Common myeloid progenitor, CD34-positive (primary cell): ENCODE data around the gene E4F1.

Experiments used
- CTCF ChIA-PET: fragments of 350-600 bp; sonication (Branson Sonifier 250); formaldehyde crosslinking; loops from one replicate; lab custom pipeline; 2021; ENCODE audit warnings: antibody characterized with exemption; lab: Charles Lee
- POLR2A ChIA-PET: fragments of 350-600 bp; sonication (Branson Sonifier 250); formaldehyde crosslinking; loops from one replicate; lab custom pipeline; 2021; ENCODE audit warnings: antibody characterized with exemption; lab: Charles Lee
- DNase-seq, 3 donors: peaks; one replicate each; pipeline versions ENCODE4 v3.0.0 to v3.0.0-alpha.2; 2013
- H3K27ac ChIP-seq, 2 experiments: 1 replicate in 1 of 2; 2 replicates in 1 of 2; pipeline ENCODE4 v1.7.0; 2013; ENCODE audit warnings: inconsistent platforms in 2 of 2, low read length in 2 of 2, mild to moderate bottlenecking in 2 of 2, low read depth in 1 of 2, moderate library complexity in 1 of 2; ENCODE audit not compliant: severe bottlenecking in 2 of 2, insufficient read depth in 1 of 2, poor library complexity in 1 of 2
- H3K27me3 ChIP-seq, 5 experiments: replicated peaks in 2 of 5; 1 replicate in 3 of 5; 2 replicates in 2 of 5; pipeline versions ENCODE4 v1.6.1 to v1.7.0; 2013; ENCODE audit warnings: low read length in 4 of 5, mild to moderate bottlenecking in 2 of 5, moderate library complexity in 2 of 5, inconsistent platforms in 1 of 5; ENCODE audit not compliant: insufficient read depth in 5 of 5, control insufficient read depth in 4 of 5
- H3K36me3 ChIP-seq, 4 experiments: 1 replicate in 2 of 4; 2 replicates in 2 of 4; pipeline versions ENCODE4 v1.6.1 to v1.7.0; 2013; ENCODE audit warnings: low read length in 3 of 4, control low read depth in 1 of 4, mild to moderate bottlenecking in 1 of 4; ENCODE audit not compliant: control insufficient read depth in 4 of 4, insufficient read depth in 4 of 4
- H3K4me1 ChIP-seq, 4 experiments: 1 replicate in 3 of 4; 2 replicates in 1 of 4; pipeline versions ENCODE4 v1.6.1 to v1.7.1; 2013; ENCODE audit warnings: low read length in 3 of 4, mild to moderate bottlenecking in 3 of 4, control low read depth in 1 of 4, inconsistent platforms in 1 of 4, moderate library complexity in 1 of 4; ENCODE audit not compliant: control insufficient read depth in 4 of 4, insufficient read depth in 4 of 4; ENCODE audit errors: control extremely low read depth in 1 of 4
- H3K4me3 ChIP-seq, 7 experiments: 1 replicate in 4 of 7; 2 replicates in 3 of 7; pipeline versions ENCODE4 v1.5.1 to v1.7.0; 2013; ENCODE audit warnings: mild to moderate bottlenecking in 7 of 7, low read length in 6 of 7, moderate library complexity in 6 of 7, inconsistent platforms in 2 of 7, low read depth in 2 of 7, control low read depth in 1 of 7; ENCODE audit not compliant: insufficient read depth in 4 of 7, control insufficient read depth in 1 of 7; ENCODE audit errors: extremely low read depth in 1 of 7
- H3K9me3 ChIP-seq, 5 experiments: 1 replicate in 4 of 5; 2 replicates in 1 of 5; pipeline versions ENCODE4 v1.6.1 to v1.7.1; 2013; ENCODE audit warnings: low read length in 4 of 5, mild to moderate bottlenecking in 2 of 5, inconsistent platforms in 1 of 5, low read depth in 1 of 5, moderate library complexity in 1 of 5; ENCODE audit not compliant: control insufficient read depth in 4 of 5, insufficient read depth in 2 of 5; ENCODE audit errors: control extremely low read depth in 1 of 5
- WGBS: methylation state at CpG from one replicate; pipeline ENCODE4 v1.1.5; 2013; ENCODE audit not compliant: insufficient coverage; 5-methylcytosine and 5-hydroxymethylcytosine counted together

The E4F1 gene

GRCh38 chr16:2209258-2210008 lies 14.0 kb upstream of the E4F1 start:
- Histone ChIP-seq H3K36me3 (peaks cover 6 to 59% (median 36%) of the 10 kb centered on the region in 4 experiments), H3K27me3 (peaks cover 0 to 7% (median 0%) of the 10 kb centered on the region in 5 experiments), H3K4me3 (no peak overlapping the region), H3K27ac (no peak overlapping the region), H3K4me1 (peaks cover 5 to 43% (median 34%) of the 10 kb centered on the region in 4 experiments), H3K9me3 (no peaks in the 10 kb centered on the region)
- POLR2A ChIA-PET: no interaction called here
- WGBS: 92% methylated on average over 28 of the region's 29 CpGs
- no peak for DNase-seq
- CTCF ChIA-PET: interaction anchor here (1.2 kb wide), 1 partner anchor 41 kb away, joined by 3 read pairs; the partner anchor contains the start of gene ECI1

- no peak for DNase-seq
- H3K4me3 ChIP-seq: no peak overlapping the region
- ChIA-PET CTCF (interaction anchor here (1.2 kb wide), 1 partner anchor 41 kb away, joined by 3 read pairs; the partner anchor contains the start of gene ECI1), POLR2A (no interaction called here)
- peaks cover 0 to 7% (median 0%) of the 10 kb centered on the region in 5 experiments for H3K27me3 ChIP-seq
- H3K4me1 ChIP-seq: peaks cover 5 to 38% (median 30%) of the 10 kb centered on the region in 4 experiments
- H3K27ac ChIP-seq: no peak overlapping the region
- WGBS: 97% methylated on average over 13 of the region's 17 CpGs
- no peaks in the 10 kb centered on the region for H3K9me3 ChIP-seq
- peaks cover 6 to 59% (median 36%) of the 10 kb centered on the region in 4 experiments for H3K36me3 ChIP-seq
Observed at GRCh38 chr16:2210009-2210332, 13.4 kb upstream of the E4F1 start.

- Histone ChIP-seq H3K4me1 (peaks cover 5 to 37% (median 30%) of the 10 kb centered on the region in 4 experiments), H3K9me3 (no peaks in the 10 kb centered on the region), H3K27ac (no peak within 1 kb of the TSS), H3K4me3 (no peak within 1 kb of the TSS), H3K27me3 (peaks cover 0 to 7% (median 0%) of the 10 kb centered on the region in 5 experiments), H3K36me3 (peaks cover 6 to 59% (median 36%) of the 10 kb centered on the region in 4 experiments)
- POLR2A ChIA-PET: no interaction called here
- CTCF ChIA-PET: interaction anchor here (1.2 kb wide), 1 partner anchor 40 kb away, joined by 3 read pairs; the partner anchor contains the start of gene ECI1
- WGBS: 90% methylated on average over 21 of the region's 24 CpGs
- DNase-seq: no peak
Observed at GRCh38 chr16:2210386-2211365, 12.7 kb upstream of the E4F1 start, which contains the start of gene BRICD5. TSS of gene BRICD5 (minus strand) at chr16:2210863. CDS start at chr16:2210833, 30 bp downstream.

GRCh38 chr16:2211923-2212347 lies 11.5 kb upstream of the E4F1 start:
- peaks cover 0 to 7% (median 0%) of the 10 kb centered on the region in 5 experiments for H3K27me3 ChIP-seq
- 100% methylated on average over 6 of the region's 11 CpGs for WGBS
- DNase-seq: no peak
- CTCF ChIA-PET: no interaction called here
- peak overlapping the region in 1 of 7 experiments; percentile 92 for H3K4me3 ChIP-seq
- peaks cover 6 to 56% (median 33%) of the 10 kb centered on the region in 4 experiments for H3K36me3 ChIP-seq
- POLR2A ChIA-PET: no interaction called here
- no peaks in the 10 kb centered on the region for H3K9me3 ChIP-seq
- no peak overlapping the region for H3K27ac ChIP-seq
- H3K4me1 ChIP-seq: peaks cover 5 to 27% (median 20%) of the 10 kb centered on the region in 4 experiments

GRCh38 chr16:2212362-2213324 lies 10.7 kb upstream of the E4F1 start:
- Histone ChIP-seq H3K4me1 (peaks cover 5 to 27% (median 20%) of the 10 kb centered on the region in 4 experiments), H3K4me3 (peak overlapping the region in 1 of 7 experiments; percentile 92), H3K27me3 (peaks cover 0 to 7% (median 0%) of the 10 kb centered on the region in 5 experiments), H3K27ac (no peak overlapping the region), H3K36me3 (peaks cover 0 to 48% (median 26%) of the 10 kb centered on the region in 4 experiments), H3K9me3 (no peaks in the 10 kb centered on the region)
- 89% methylated on average over 17 of the region's 19 CpGs for WGBS
- ChIA-PET POLR2A (interaction anchor here (0.7 kb wide), 1 partner anchor 24 kb away, joined by 5 read pairs; no protein-coding TSS in a partner anchor), CTCF (no interaction called here)
- no peak for DNase-seq
